GM21825 (cell line): ENCODE measurements around the gene TMEM141.
A peak's percentile ranks its signal among the peaks of the same experiment; 100 is the strongest.
"Not testable (repeated sequence)": the region's sequence is repeated elsewhere in the genome, so short reads cannot be mapped to it uniquely, and the experiment has no call there.

ENCODE experiments used
- ATAC-seq: cut with Tn5 transposase; IDR thresholded peaks from one replicate; pipeline ENCODE4 v1.9.1; 2021; ENCODE audit warnings: mild to moderate bottlenecking, moderate library complexity; ENCODE audit not compliant: unreplicated experiment

TMEM141 gene

GRCh38 chr9:136793086-136793946 is 2.2 kb downstream of the TMEM141 start:
- ATAC-seq = no peak

DNA sequence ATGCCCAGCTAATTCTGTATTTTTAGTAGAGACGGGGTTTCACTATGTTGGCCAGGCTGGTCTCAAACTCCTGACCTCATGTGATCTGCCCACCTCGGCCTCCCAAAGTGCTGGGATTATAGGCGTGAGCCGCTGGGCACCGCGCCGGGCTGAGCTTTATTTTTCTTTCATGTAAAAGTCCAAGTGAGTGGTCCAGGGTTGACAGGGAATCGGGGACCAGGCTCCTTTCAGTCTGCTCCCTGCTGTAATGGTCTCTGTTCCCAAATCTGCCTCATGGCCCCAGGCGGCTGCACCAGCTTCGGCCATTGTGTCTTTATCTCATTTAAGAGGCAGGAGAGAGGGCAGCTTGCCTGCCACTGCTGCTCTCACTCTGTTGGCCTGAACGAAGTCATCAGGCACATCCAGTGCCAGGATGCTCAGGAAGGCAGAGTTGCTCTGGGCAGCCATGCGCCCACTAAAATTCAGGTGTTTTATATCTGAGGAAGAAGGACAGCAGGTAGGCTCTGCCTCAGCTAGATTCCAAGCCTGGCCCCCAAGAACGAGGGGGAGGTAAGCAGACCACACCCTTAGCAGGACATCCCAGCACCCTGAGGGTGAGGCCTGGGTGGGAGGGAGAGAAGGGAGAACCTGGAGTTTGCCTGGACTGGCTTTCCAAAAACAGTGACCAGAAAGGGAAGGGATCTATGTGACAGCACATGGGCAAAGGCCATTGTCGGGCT is 3.3 kb downstream of the TMEM141 start:
- ATAC-seq = no peak

- no peak for ATAC-seq
Observed at GRCh38 chr9:136795000-136795348, 3.8 kb downstream of the TMEM141 start.

GRCh38 chr9:136796238-136796774 is 5.2 kb downstream of the TMEM141 start, which contains the start of gene CCDC183:
TSS of gene CCDC183 (plus strand) at chr9:136796338. CDS start at chr9:136796398, 60 bp downstream.
- no peak for ATAC-seq

DNA sequence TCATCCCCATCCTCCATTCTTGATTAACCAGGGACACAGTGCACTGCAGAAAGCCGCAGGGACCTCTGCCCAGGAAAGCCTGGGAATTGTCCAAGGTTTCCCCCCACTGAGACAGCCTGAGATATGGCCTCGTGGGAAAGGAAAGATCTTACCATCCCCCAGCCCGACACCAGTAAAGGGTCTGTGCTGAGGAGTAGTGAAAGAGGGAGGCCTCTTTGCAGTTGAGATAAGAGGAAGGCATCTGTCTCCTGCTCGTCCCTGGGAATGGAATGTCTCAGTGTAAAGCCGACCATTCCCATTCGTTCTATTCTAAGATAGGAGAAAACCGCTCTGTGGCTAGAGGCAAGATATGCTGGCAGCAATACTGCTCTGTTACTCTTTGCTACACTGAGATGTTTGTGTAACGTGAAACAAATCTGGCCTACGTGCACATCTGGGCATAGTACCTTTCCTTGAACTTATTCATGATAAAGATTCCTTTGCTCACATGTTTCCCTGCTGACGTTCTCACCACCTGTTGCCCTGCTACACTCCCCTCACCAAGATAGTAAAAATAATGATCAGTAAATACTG is 5.7 kb downstream of the TMEM141 start:
- not testable (repeated sequence) for ATAC-seq

DNA sequence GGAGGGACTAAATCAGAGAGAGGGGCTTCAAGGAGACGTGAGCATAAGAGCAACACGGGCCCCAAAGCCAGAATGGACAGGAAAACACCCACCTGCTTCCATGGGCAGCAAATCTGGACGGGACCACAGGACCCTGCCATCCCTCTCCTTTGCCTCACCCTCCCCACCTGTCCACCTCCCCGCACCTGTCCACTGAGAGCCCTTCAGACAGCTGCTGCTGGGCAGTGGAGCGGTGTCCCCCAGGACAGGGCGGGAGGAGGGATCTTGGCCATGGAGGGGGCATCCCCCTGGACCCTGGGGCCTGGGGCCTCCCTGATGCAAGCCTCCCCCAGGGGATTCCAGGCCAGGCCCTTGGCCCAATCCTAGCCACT is 7.5 kb downstream of the TMEM141 start:
- no peak for ATAC-seq

DNA sequence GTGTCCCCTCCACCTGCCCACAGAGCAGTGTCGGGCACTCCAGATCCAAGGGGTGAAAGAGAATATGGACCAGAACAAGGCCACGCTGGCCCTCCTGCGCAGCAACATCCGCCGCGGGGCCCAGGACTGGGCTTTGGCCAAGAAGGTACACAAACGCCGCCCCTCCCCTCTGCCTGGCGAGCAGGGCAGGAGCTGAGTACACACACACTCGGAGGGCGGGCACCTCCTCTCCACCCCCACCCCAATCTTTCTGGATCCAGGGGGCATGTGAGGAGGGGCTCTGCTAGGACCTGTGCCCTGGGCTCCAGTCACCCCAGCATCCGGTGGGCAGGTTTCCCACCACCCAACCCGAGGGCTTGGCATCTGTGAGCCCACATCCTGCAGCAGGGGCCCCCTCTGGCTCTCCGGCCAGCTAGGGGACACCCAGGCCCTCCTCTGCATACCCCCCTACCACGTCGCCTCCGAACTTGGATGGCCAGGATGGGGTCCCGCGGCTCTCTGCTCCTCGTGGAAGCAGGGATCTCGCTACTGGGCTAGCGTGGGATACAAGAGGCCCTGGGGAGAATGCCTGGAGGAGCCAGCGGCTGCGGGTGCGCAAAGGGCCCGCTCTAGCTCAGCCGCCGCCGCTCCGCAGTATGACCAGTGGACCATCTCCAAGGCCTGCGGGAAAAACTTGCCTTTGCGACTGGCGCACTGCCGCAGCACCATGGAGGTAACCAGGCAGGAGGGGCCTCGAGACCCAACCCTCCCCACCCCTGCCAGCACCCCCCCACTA is 8.1 kb downstream of the TMEM141 start:
- ATAC-seq = no peak

GRCh38 chr9:136799854-136800657 is 8.9 kb downstream of the TMEM141 start:
- ATAC-seq = no peak

- ATAC-seq = no peak
Observed at GRCh38 chr9:136802321-136802720, 11.2 kb downstream of the TMEM141 start.

DNA sequence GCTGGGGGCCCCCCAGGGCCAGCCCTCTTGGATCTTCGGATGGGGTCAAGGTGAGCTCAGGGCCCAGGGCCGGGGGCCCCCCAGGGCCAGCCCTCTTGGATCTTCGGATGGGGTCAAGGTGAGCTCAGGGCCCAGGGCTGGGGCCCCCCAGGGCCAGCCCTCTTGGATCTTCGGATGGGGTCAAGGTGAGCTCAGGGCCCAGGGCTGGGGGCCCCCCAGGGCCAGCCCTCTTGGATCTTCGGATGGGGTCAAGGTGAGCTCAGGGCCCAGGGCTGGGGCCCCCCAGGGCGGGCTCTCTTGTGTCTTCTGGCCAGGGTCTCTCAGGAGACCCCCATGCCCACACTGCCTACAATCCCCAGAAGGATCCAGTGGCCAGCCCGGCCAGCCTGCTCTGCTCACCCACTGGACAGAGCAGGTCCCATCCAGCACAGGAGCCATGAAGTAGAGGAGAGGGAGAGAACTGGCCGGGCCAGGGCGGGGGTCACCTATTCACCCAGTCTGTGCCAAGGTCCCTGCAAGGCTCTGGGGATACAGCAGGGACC is 11.9 kb downstream of the TMEM141 start:
- ATAC-seq = not testable (repeated sequence)

DNA sequence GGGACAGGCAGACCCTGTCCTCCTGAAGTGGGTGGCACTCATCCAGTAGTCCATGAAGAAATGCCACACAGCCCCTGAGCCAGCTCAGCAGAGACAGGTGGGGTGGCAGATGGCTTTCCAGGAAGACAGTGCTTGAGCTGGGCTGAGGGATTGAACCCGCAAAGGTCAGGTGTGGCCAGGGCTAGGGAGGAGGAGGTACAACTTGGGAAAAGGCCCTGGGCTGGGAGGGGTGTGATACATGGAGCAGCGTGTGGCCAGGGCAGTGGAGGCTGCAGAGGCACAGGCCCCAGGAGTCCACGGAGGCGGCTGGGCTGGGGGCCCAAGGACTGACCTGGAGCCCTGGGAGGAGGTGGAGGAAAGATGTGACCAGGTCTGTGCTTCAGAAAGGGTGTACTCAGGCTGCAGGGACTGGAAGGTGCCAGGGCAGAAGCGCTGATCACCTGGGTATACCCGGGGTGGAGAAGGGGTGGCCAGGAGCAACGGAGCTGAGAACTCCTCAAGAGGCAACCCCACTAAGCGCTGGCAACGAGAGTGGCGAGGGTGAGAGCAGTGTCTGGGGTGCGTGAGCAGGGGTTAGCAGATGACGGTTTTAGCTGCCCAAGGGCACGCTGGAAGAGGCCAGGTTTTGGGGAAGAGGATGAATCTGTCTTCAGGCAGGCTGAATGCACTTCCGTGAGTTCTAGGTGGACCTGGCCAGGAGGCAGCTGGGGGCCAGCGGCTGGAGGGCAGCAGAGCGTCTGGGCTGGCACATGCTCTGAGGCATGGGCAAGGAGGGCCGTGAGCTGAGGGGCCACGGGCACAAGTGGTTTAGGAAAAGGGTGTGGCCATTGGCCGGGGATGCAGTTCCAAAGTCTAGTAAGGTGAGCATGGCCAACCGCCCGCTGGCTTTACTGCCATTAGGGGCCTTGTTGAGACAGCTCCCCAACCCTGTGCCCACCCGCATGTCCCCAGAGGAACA is 12.7 kb downstream of the TMEM141 start:
- ATAC-seq = no peak

DNA sequence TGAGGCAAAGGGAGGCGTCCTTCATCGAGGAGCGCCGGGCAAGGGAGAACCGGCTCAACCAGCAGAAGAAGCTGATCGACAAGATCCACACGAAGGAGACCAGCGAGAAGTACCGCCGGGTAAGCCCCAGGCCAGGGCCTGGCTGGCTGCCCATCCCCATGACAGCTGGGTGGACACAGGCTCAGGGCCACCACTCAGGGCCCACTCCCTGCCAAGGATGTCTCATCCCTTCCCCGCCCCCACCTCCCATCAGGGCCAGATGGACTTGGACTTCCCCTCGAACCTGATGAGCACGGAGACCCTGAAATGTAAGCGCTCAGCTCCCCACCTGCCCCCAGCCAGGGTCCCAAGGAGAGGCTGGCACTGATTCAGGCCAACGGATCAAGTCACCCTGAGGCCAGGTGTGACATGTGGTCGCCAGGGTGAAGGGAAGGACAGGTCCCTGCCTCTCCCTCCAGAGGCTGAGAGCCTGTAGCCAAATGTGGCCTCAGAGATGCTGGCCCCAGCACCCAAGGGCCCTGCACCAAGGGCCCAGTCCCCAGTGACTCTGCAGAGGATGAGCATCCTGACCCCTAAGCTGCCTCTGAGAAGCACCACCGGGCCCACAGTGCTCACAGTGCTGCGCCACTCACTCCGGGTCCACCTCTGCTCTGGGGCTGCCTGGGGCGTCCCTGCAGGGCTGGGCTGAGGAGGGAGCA is 13.5 kb downstream of the TMEM141 start:
- ATAC-seq = no peak

- ATAC-seq = no peak
Observed at GRCh38 chr9:136805207-136805740, 14.1 kb downstream of the TMEM141 start.

DNA sequence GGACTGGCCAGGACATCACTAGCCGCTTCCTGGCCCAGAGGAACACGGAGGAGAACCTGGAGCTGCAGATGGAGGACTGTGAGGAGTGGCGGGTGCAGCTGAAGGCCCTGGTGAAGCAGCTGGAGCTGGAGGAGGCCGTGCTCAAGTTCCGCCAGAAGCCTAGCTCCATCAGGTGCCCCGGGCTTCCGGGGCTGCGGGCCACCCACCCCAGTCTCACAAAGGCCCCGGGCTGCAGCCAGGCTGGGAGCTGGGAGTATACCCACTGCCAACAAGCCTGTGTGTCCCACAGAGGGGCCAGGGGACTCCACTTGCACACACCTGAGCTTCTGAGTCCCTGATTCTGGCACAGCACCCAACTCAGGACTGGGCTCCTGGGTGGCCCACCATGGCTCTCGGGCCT is 14.9 kb downstream of the TMEM141 start:
- no peak for ATAC-seq

DNA sequence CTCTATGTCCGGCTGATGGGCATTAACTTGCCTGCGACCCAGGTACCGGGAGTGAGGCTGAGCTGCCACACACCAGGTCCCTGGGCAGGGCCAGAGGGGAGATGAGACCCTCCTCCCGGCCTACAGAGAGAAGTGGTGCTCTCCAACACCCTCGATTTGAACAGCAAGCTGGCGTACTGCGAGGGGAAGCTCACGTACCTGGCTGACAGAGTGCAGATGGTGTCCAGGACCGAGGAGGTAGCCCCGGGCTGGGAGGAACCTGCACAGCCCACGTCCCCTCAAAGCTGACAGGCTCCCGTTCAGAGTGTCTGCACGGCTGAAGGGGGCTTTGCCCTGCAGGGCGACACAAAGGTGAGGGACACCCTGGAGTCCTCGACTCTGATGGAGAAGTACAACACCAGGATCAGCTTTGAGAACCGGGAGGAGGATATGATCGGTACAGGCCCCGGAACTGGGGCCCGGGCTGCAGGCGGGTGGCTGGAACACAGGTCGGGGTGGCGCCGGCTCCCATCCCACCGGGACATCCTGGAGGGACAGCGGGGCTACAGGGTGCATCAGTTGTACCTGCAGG is 15.6 kb downstream of the TMEM141 start:
- no peak for ATAC-seq

GRCh38 chr9:136807281-136808074 is 16.3 kb downstream of the TMEM141 start, which contains the start of gene RABL6:
TSS of gene RABL6 (plus strand) at chr9:136807948. CDS start at chr9:136808197, 249 bp downstream.
- peak; percentile 53 for ATAC-seq
